Measurements from ENCODE around the gene SDS. TPM values are rescaled to one million over a fixed set of nuclear protein-coding genes. Genes with fewer than 3 reads are reported as not detected.

Gene SDS
- total and polyA plus RNA-seq, 8 donors = 0.25 to 4.7 (median 1.4) TPM; not detected in 3

DNA sequence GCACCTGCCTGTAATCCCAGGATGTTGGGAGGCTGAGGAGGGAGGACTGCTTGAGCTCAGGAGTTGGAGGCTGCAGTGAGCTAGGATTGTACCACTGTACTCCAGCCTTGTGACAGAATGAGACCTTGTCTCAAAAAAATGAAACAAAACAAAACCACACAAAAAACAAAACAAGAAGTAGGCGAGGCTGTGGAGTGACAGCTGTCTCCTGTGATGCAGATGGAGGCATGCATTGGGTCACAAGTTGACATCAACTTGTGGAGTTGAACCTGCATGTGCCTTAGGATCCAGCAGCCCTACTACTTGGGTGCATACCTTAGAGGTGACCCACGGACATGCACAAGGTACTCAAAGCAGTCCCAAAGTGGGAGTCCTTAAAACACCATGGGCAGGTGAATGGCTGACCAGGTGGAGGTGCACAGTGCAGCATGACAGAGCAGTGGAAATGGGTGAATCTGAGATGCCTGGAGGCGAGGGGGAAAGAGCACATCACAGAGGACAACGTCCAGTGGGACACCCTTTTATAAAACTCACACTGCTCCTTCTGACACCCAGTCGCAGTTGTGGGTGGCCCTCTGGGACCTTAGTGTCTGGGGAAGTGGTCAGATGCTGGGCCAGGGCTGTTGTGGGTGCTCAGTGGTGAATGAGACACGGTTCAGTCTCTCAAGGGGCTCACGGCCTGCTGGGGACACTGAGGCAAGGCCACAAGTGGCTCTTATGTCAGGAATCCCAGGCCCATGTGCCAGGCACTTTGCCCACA, 32.6 kb downstream of the SDS start:
- intact Hi-C loops (cut with DNase I; ENCODE audit: low total_unique reads) = no loop called here
- WGBS, 5 donors = 77 to 86% (median 83%) methylated on average over 6 to 7 of the region's 7 CpGs
- no peak for DNase-seq
- Histone ChIP-seq H3K4me3 (no peak overlapping the region), H3K9me3 (no peaks in the 10 kb centered on the region), H3K27ac (no peak overlapping the region), H3K4me1 (peaks cover 0 to 10% (median 0%) of the 10 kb centered on the region in 4 donors), H3K36me3 (peaks cover 14 to 76% (median 72%) of the 10 kb centered on the region in 4 donors), H3K27me3 (no peaks in the 10 kb centered on the region)
- TF ChIP-seq POLR2AphosphoS5 (IDR thresholded peaks at IDR 0.05) (no peak), EP300 (IDR thresholded peaks at IDR 0.05) (no peak), POLR2A (IDR thresholded peaks at IDR 0.05) (no peak)
- TF ChIP-seq, protein P1, sequence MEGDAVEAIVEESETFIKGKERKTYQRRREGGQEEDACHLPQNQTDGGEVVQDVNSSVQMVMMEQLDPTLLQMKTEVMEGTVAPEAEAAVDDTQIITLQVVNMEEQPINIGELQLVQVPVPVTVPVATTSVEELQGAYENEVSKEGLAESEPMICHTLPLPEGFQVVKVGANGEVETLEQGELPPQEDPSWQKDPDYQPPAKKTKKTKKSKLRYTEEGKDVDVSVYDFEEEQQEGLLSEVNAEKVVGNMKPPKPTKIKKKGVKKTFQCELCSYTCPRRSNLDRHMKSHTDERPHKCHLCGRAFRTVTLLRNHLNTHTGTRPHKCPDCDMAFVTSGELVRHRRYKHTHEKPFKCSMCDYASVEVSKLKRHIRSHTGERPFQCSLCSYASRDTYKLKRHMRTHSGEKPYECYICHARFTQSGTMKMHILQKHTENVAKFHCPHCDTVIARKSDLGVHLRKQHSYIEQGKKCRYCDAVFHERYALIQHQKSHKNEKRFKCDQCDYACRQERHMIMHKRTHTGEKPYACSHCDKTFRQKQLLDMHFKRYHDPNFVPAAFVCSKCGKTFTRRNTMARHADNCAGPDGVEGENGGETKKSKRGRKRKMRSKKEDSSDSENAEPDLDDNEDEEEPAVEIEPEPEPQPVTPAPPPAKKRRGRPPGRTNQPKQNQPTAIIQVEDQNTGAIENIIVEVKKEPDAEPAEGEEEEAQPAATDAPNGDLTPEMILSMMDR (IDR thresholded peaks at IDR 0.05) = no peak

DNA sequence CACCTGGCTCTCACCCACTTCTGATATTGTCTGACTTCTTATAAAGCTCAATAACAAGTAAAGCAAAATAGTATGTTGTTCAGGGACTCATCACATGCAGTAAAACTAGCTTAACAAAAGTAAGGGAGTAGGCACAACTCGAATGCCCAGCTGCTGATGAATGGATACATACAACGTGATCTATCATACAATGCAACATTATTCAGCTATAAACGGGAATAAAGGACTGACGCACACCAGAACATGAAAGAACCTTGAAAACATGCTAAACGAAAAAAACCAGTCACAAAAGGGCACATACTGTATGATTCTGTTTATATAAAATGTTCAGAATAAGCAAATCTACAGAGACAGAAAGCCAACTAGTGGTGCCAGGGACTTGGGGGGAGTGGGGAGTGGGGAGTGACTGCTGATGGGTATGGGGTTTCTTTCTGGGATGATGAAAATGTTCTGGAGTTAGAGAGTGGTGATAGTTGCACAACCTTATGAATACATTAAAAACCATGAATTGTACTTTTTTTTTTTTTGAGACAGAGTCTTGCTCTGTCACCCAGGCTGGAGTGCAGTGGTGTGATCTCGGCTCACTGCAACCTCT, 34.2 kb downstream of the SDS start:
- H3K4me1 ChIP-seq = peaks cover 0 to 13% (median 0%) of the 10 kb centered on the region in 4 donors
- no peak overlapping the region for H3K4me3 ChIP-seq
- H3K27ac ChIP-seq = no peak overlapping the region
- WGBS, 5 donors = 69 to 87% (median 82%) methylated on average over 6 of the region's 6 CpGs
- intact Hi-C loops (cut with DNase I; ENCODE audit: low total_unique reads) = no loop called here
- no peak for TF ChIP-seq EP300 (IDR thresholded peaks at IDR 0.05)
- TF ChIP-seq POLR2AphosphoS5 (IDR thresholded peaks at IDR 0.05) = no peak
- no peak for TF ChIP-seq POLR2A (IDR thresholded peaks at IDR 0.05)
- TF ChIP-seq, protein P1 (IDR thresholded peaks at IDR 0.05) = no peak
- no peaks in the 10 kb centered on the region for H3K27me3 ChIP-seq
- DNase-seq = no peak
- no peaks in the 10 kb centered on the region for H3K9me3 ChIP-seq
- peaks cover 8 to 76% (median 64%) of the 10 kb centered on the region in 4 donors for H3K36me3 ChIP-seq

DNA sequence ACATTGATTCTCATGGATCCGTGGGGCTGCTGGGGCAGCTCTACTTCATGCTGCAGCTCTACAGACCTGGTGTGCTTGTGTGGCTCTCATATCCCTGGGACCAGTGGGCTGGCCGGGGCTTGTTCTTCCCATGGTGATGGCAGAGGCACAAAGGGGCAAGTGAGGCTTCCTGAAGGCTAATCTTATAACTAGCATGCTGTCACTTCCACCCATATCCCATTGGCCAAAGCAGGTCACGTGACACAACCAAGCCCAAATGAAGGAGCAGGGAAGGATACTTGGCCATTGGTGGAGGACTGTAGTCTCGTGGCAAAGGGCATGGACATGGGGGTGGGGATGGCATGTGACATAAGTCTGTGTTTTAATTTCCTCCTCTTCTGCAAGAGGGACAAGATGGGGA, 35.4 kb downstream of the SDS start:
- intact Hi-C loops (cut with DNase I; ENCODE audit: low total_unique reads) = no loop called here
- Histone ChIP-seq H3K27me3 (no peaks in the 10 kb centered on the region), H3K27ac (no peak overlapping the region), H3K36me3 (peaks cover 1 to 69% (median 59%) of the 10 kb centered on the region in 4 donors), H3K4me3 (no peak overlapping the region), H3K4me1 (peaks cover 0 to 13% (median 0%) of the 10 kb centered on the region in 4 donors), H3K9me3 (no peaks in the 10 kb centered on the region)
- WGBS, 5 donors = 88 to 94% (median 90%) methylated on average over 3 to 4 of the region's 4 CpGs
- DNase-seq = no peak
- TF ChIP-seq, protein P1 (IDR thresholded peaks at IDR 0.05) = no peak
- no peak for TF ChIP-seq EP300 (IDR thresholded peaks at IDR 0.05)

DNA sequence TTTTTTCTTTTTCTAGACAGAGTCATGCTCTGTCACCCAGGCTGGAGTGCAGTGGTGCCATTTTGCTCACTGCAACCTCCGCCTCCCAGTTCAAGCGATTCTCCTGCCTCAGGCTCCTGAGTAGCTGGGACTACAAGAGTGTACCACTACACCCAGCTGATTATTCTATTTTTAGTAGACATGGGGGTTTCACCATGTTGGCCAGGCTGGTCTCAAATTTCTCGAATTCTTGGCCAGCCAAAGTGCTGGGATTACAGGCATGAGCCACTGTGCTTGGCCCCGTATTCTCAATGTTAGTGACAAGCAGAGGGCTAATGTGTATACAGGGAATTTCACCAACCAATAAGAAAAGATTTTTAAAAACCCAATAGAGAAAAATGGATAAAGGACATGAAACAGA, 36.9 kb downstream of the SDS start:
- WGBS, 5 donors = 79 to 91% (median 87%) methylated on average over 4 of the region's 4 CpGs
- Histone ChIP-seq H3K36me3 (peaks cover 0 to 54% (median 46%) of the 10 kb centered on the region in 4 donors), H3K4me1 (peaks cover 0 to 17% (median 0%) of the 10 kb centered on the region in 4 donors), H3K4me3 (no peak overlapping the region), H3K9me3 (no peaks in the 10 kb centered on the region), H3K27me3 (no peaks in the 10 kb centered on the region), H3K27ac (no peak overlapping the region)
- intact Hi-C loops (cut with DNase I; ENCODE audit: low total_unique reads) = no loop called here
- TF ChIP-seq POLR2A (IDR thresholded peaks at IDR 0.05) (no peak), POLR2AphosphoS5 (IDR thresholded peaks at IDR 0.05) (no peak), EP300 (IDR thresholded peaks at IDR 0.05) (no peak)
- TF ChIP-seq, protein P1 (IDR thresholded peaks at IDR 0.05) = no peak
- no peak for DNase-seq
